Neural cell (in vitro differentiated cells): ENCODE results near the gene GALNT5. TPM values are rescaled to one million over a fixed set of nuclear protein-coding genes. Genes with fewer than 3 reads are reported as not detected.

ENCODE experiments used
- H2AFZ ChIP-seq: fragments of 200-600, 300-800 bp; sonication (generic), shearing (Covaris generic); 2 replicates; pipeline ENCODE4 v1.6.0; 2014; ENCODE audit warnings: low read depth, mild to moderate bottlenecking, antibody characterized with exemption, low read length, moderate library complexity
- H3F3A ChIP-seq: fragments of 200-600 bp; shearing (Covaris generic); 2 replicates; pipeline ENCODE4 v1.6.1; 2016; ENCODE audit warnings: mild to moderate bottlenecking, moderate library complexity, mixed read lengths, antibody characterized with exemption, low read length; ENCODE audit not compliant: insufficient read depth, poor library complexity, severe bottlenecking
- H3K27ac ChIP-seq: fragments of 200-600, 300-800 bp; sonication (generic), shearing (Covaris generic); 2 replicates; pipeline ENCODE4 v1.5.1; 2014; ENCODE audit warnings: mild to moderate bottlenecking, low read length, moderate library complexity
- H3K27me3 ChIP-seq: fragments of 300-800, 200-600 bp; sonication (generic), shearing (Covaris generic); 2 replicates; pipeline ENCODE4 v1.6.0; 2014; ENCODE audit warnings: mild to moderate bottlenecking, low read depth, low read length, moderate library complexity; ENCODE audit not compliant: insufficient read depth
- H3K36me3 ChIP-seq: fragments of 300-800, 200-600 bp; sonication (generic), shearing (Covaris generic); 2 replicates; pipeline ENCODE4 v1.5.1; 2014; ENCODE audit warnings: mild to moderate bottlenecking, antibody characterized with exemption, low read length, moderate library complexity; ENCODE audit not compliant: insufficient read depth
- H3K4me2 ChIP-seq: fragments of 300-800, 200-600 bp; sonication (generic), shearing (Covaris generic); 2 replicates; pipeline ENCODE4 v1.6.0; 2014; ENCODE audit warnings: mild to moderate bottlenecking, low read length
- H3K4me3 ChIP-seq: fragments of 300-800, 200-600 bp; sonication (generic), shearing (Covaris generic); 2 replicates; pipeline ENCODE4 v1.5.1; 2014; ENCODE audit warnings: mild to moderate bottlenecking, low read length, moderate library complexity
- H3K79me2 ChIP-seq: fragments of 200-600 bp; shearing (Covaris generic); replicated peaks from 2 replicates; pipeline ENCODE4 v1.6.0; 2014; ENCODE audit warnings: mild to moderate bottlenecking, low read length, moderate library complexity; ENCODE audit not compliant: insufficient read depth
- H3K9ac ChIP-seq: fragments of 300-800, 200-600 bp; sonication (generic), shearing (Covaris generic); 2 replicates; pipeline ENCODE4 v1.6.1; 2016; ENCODE audit warnings: mild to moderate bottlenecking, low read length, mixed read lengths
- H3K9me2 ChIP-seq: fragments of 200-600 bp; shearing (Covaris generic); 2 replicates; pipeline ENCODE4 v1.6.1; 2016; ENCODE audit warnings: mild to moderate bottlenecking, low read length, mixed read lengths; ENCODE audit not compliant: insufficient read depth
- H3K9me3 ChIP-seq: fragments of 200-600, 300-800 bp; sonication (generic), shearing (Covaris generic); 2 replicates; pipeline ENCODE4 v1.6.1; 2016; ENCODE audit warnings: mild to moderate bottlenecking, mixed run types, low read length, moderate library complexity, mixed read lengths
- H4K20me1 ChIP-seq: fragments of 200-600 bp; shearing (Covaris generic); 2 replicates; pipeline ENCODE4 v1.6.1; 2016; ENCODE audit warnings: mild to moderate bottlenecking, mixed run types; ENCODE audit not compliant: insufficient read depth
- CTCF ChIP-seq: fragments of 450-650 bp; IDR thresholded peaks from 2 replicates; pipeline ENCODE4 v1.5.1; 2014; ENCODE audit warnings: antibody characterized with exemption, mild to moderate bottlenecking, moderate library complexity; ENCODE audit not compliant: poor library complexity, severe bottlenecking
- EP300 ChIP-seq: fragments of 450-650 bp; conservative IDR thresholded peaks from 2 replicates; pipeline ENCODE4 v1.6.1; 2014; ENCODE audit warnings: antibody characterized with exemption, mild to moderate bottlenecking, moderate library complexity; ENCODE audit not compliant: poor library complexity, severe bottlenecking
- EZH2 ChIP-seq: fragments of 200-600, 300-800 bp; shearing (Covaris generic), sonication (generic); IDR thresholded peaks from 2 replicates; pipeline ENCODE4 v1.6.1; 2014; ENCODE audit warnings: antibody characterized with exemption, low read length, borderline replicate concordance, mild to moderate bottlenecking; ENCODE audit not compliant: insufficient read depth, poor library complexity, severe bottlenecking
- MXI1 ChIP-seq: fragments of 450-650 bp; conservative IDR thresholded peaks from 2 replicates; pipeline ENCODE4 v1.6.1; 2014; ENCODE audit warnings: antibody characterized with exemption, mild to moderate bottlenecking; ENCODE audit not compliant: poor library complexity, severe bottlenecking
- POLR2AphosphoS5 ChIP-seq: IDR thresholded peaks from 2 replicates; pipeline ENCODE4 v1.6.1; 2012
- RAD21 ChIP-seq: fragments of 450-650 bp; conservative IDR thresholded peaks from 2 replicates; pipeline ENCODE4 v1.6.1; 2014; ENCODE audit warnings: antibody characterized with exemption, mild to moderate bottlenecking, moderate library complexity
- REST ChIP-seq: IDR thresholded peaks from 2 replicates; pipeline ENCODE4 v1.6.1; 2012; ENCODE audit warnings: borderline replicate concordance
- SMC3 ChIP-seq: fragments of 450-650 bp; conservative IDR thresholded peaks from 2 replicates; pipeline ENCODE4 v1.6.1; 2014; ENCODE audit warnings: antibody characterized with exemption, mild to moderate bottlenecking, moderate library complexity; ENCODE audit not compliant: poor library complexity
- polyA plus RNA-seq: library from polyadenylated mRNA; depleted of rRNA; stranded (reverse); fragments of >200 nt; gene quantifications from 2 replicates; pipeline ENCODE4 v1.2.3, GENCODE V29; 2014

The GALNT5 gene
- polyA plus RNA-seq, 1 donor from 2014 or later = not detected

- H3K9me3 ChIP-seq = no peaks in the 10 kb centered on the region
- no peak overlapping the region for H3K27ac ChIP-seq
- H3K27me3 ChIP-seq = no peaks in the 10 kb centered on the region
- no peak overlapping the region for H3K9ac ChIP-seq
- no peak overlapping the region for H3K4me3 ChIP-seq
- no peaks in the 10 kb centered on the region for H3F3A ChIP-seq
- no peaks in the 10 kb centered on the region for H3K79me2 ChIP-seq
- no peaks in the 10 kb centered on the region for H3K36me3 ChIP-seq
- no peaks in the 10 kb centered on the region for H3K9me2 ChIP-seq
- TF ChIP-seq EP300 (peak; percentile 42), CTCF (no peak)
- no peaks in the 10 kb centered on the region for H4K20me1 ChIP-seq
- no peak overlapping the region for H3K4me2 ChIP-seq
- H2AFZ ChIP-seq = no peak overlapping the region
Observed at GRCh38 chr2:157349949-157350515, 92.5 kb downstream of the GALNT5 start.

DNA sequence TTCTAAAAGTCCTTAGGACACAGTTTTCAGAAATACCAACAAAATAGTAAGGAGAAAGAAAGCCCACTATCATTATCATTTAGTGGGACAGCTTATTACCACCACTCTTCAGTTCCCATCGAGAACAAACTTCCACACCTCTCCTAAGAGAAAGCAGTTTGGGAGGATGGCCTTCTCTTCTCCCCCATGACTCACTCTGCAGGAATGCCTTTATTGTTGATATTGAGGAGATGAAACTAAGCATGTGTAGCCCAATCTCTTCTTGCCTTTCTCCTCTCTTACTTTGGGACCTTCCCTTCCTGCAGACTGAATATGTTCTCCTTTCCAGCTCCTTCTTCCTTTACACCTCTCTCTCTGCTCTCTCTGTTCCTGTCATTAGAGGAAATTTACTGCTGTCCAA, 98.1 kb downstream of the GALNT5 start:
- Histone ChIP-seq H4K20me1 (no peaks in the 10 kb centered on the region), H3K9me3 (no peaks in the 10 kb centered on the region), H3F3A (no peaks in the 10 kb centered on the region), H2AFZ (no peak overlapping the region), H3K4me3 (no peak overlapping the region), H3K27ac (no peak overlapping the region), H3K9ac (no peak overlapping the region), H3K27me3 (no peaks in the 10 kb centered on the region), H3K79me2 (no peaks in the 10 kb centered on the region), H3K9me2 (no peaks in the 10 kb centered on the region), H3K36me3 (no peaks in the 10 kb centered on the region), H3K4me2 (no peak overlapping the region)
- TF ChIP-seq POLR2AphosphoS5 = no peak
- TF ChIP-seq SMC3 = no peak
- no peak for TF ChIP-seq RAD21
- TF ChIP-seq EP300 = no peak
- TF ChIP-seq EZH2 = no peak
- TF ChIP-seq REST = no peak
- TF ChIP-seq MXI1 = no peak
- no peak for TF ChIP-seq CTCF
